NCI-H1048 (cell line): ENCODE data around the gene CHRNA9.

Experiments used
- DNase-seq: peaks from one replicate; lab custom pipeline; 2025; lab: John Stamatoyannopoulos, UW

CHRNA9 gene

GRCh38 chr4:40308528-40309122, 26.5 kb upstream of the CHRNA9 start:
- no peak for DNase-seq

GRCh38 chr4:40309250-40309774, 25.8 kb upstream of the CHRNA9 start:
- no peak for DNase-seq

GRCh38 chr4:40310225-40310624, 24.9 kb upstream of the CHRNA9 start:
- DNase-seq, result no peak

GRCh38 chr4:40311811-40312346, 23.3 kb upstream of the CHRNA9 start:
- no peak for DNase-seq

GRCh38 chr4:40314951-40315350, 20.2 kb upstream of the CHRNA9 start:
- no peak for DNase-seq

GRCh38 chr4:40316333-40316781, 18.8 kb upstream of the CHRNA9 start:
- no peak for DNase-seq

GRCh38 chr4:40316782-40317635, 18.1 kb upstream of the CHRNA9 start:
- no peak for DNase-seq

- DNase-seq, result no peak
These were observed 17.0 kb upstream of the CHRNA9 start for GRCh38 chr4:40317916-40318658.

GRCh38 chr4:40321574-40322275, 13.4 kb upstream of the CHRNA9 start:
- no peak for DNase-seq

- DNase-seq, result no peak
These were observed 12.3 kb upstream of the CHRNA9 start for GRCh38 chr4:40322811-40323210.

GRCh38 chr4:40323866-40324265, 11.3 kb upstream of the CHRNA9 start:
- no peak for DNase-seq

- DNase-seq, result no peak
These were observed 9.6 kb upstream of the CHRNA9 start for GRCh38 chr4:40325406-40326019.

GRCh38 chr4:40327340-40327739, 7.8 kb upstream of the CHRNA9 start:
- DNase-seq, result no peak

GRCh38 chr4:40328383-40328782, 6.8 kb upstream of the CHRNA9 start:
- DNase-seq, result no peak

GRCh38 chr4:40329805-40330204, 5.3 kb upstream of the CHRNA9 start:
- DNase-seq, result no peak

- no peak for DNase-seq
These were observed 4.6 kb upstream of the CHRNA9 start for GRCh38 chr4:40330536-40330935.

GRCh38 chr4:40331101-40331745, 3.9 kb upstream of the CHRNA9 start:
- no peak for DNase-seq

GRCh38 chr4:40331961-40332360, 3.2 kb upstream of the CHRNA9 start:
- no peak for DNase-seq

GRCh38 chr4:40333921-40334352, 1.2 kb upstream of the CHRNA9 start:
- DNase-seq, result no peak

- DNase-seq, result no peak
These were observed 377 bp downstream of the CHRNA9 start for GRCh38 chr4:40335525-40335894.

- DNase-seq, result no peak
These were observed 1.9 kb downstream of the CHRNA9 start for GRCh38 chr4:40337051-40337450.
